Bone marrow (tissue), 2 donors: ENCODE data around the gene ICOS.
"Not testable (repeated sequence)": the region's sequence is repeated elsewhere in the genome, so short reads cannot be mapped to it uniquely, and the experiment has no call there.

ENCODE experiments used
- DNase-seq, 2 donors: peaks; one replicate each; lab custom pipeline; 2025; lab: John Stamatoyannopoulos, UW

Gene ICOS

DNA sequence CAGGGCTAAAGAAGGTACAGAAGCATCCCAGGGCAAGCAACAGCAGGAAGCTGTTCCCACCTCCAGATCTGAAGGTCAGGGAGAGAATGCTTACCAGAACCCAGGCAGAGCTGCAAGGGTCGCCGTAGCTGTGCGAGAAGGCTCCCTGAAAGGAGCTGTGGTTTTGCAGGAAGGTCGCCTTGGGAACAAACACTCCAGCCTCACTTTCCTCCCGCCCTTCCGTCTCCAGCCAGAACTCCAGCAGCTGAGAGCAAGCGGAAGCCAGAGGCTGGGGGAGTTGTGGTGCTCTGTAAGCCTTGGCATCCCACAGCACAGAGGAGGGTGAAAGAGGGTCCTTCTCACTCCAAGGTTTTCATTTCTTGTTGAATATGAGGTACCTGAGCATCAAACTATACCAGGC is 18.3 kb upstream of the ICOS start:
- DNase-seq, result no peak

DNA sequence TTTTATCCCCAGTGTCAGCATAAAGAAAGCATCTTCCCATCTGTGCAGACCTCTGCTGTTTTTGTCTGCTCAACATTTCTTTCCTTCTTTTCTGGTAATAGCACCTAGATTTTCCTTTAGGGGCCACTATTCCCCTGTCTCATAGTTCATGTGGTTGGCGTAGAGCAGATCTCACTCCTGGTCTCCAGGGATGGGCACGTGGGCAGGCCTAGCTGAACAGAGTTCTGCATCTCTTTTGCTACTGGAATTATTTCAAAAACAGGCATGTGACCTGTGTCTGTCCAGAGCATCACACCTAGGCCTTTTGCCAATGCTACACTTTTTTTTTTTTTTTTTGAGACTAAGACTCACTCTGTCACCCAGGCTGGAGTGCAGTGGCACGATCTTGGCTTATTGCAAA is 17.7 kb upstream of the ICOS start:
- DNase-seq, result no peak

DNA sequence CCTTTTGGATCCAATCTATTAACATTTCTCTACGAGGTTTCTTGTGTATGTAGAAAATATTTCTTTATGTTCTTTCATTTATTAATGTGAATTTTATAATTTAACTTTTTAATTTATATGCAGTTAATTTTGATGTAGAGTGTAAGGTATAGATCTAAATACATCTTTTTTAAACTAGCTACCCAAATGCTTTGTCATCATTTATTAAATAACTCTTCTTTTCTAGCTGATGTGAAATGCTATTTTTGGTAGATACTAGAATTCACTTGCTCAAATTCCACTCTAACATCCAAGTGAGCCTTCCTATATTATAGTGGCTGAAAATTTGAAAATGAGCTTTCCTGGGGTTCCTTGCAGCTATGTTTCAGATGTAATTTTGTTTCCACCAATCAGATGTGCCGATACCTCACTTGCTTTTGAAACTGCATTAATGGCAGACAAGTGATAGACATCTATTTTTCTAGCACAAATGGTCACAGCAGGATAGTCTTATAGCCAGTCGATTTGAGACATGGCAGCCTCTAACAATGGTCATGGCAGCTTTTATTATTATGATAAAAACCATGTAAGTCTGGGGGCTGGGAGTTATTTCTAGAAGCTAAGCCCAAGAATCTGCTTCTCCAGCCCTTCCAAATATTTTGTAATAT is 10.9 kb upstream of the ICOS start:
- DNase-seq, result no peak

DNA sequence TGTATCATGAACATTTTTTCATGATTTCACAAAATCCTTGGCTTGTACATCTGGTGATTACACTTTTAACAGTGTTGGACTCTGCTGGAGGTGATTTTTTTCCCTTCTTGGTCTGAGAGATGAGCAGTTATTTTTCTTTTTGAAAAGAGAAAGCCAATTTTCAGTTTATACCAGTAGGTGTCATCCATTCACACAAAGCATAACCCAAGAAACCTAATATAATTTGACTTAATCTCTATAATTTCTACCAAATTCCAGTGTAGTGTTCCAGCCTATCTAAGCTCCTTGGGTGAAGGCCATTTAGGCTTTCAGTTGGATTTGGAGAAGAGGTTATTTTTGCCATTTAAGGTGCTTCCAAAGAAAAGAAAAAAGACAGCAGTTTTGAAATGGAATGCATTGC is 7.7 kb upstream of the ICOS start:
- no peak for DNase-seq

DNA sequence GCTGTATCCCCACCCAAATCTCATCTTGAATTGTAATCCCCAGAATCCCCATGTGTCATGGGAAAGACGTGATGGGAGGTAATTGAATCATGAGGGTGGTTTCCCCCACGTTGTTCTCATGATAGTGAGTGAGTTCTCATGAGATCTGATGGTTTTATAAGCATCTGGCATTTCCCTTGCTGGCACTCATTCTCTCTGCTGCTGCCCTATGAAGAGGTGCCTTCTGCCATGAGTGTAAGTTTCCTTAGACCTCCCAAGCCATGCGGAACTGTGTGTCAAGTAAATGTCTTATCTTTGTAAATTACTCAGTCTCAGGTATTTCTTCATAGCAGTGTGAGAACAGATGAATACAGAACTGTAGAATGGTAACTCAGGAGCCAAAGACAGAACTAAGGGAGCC is 5.3 kb upstream of the ICOS start:
- not testable (repeated sequence) for DNase-seq

DNA sequence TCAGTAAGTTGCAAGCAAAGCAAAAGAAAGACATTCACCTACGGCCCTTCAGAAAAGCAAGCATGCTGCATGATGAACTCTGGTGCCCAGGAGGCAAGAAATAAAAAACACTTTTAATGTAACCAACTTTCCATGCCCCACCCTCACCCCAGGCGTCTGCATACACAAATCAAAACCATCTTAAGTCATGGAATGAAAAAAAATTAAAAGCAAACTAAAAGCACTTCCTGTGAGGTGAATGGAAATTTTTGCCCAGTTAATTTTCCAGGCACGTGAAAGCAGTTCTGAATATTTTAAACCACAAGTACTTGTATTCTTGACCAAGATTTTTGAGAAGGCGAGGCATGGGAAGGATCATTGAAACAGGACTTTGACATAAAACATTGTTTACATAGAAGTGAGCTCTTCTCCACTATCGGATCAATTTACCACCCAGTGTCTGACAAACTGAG is 2.5 kb upstream of the ICOS start:
- DNase-seq, result no peak

DNA sequence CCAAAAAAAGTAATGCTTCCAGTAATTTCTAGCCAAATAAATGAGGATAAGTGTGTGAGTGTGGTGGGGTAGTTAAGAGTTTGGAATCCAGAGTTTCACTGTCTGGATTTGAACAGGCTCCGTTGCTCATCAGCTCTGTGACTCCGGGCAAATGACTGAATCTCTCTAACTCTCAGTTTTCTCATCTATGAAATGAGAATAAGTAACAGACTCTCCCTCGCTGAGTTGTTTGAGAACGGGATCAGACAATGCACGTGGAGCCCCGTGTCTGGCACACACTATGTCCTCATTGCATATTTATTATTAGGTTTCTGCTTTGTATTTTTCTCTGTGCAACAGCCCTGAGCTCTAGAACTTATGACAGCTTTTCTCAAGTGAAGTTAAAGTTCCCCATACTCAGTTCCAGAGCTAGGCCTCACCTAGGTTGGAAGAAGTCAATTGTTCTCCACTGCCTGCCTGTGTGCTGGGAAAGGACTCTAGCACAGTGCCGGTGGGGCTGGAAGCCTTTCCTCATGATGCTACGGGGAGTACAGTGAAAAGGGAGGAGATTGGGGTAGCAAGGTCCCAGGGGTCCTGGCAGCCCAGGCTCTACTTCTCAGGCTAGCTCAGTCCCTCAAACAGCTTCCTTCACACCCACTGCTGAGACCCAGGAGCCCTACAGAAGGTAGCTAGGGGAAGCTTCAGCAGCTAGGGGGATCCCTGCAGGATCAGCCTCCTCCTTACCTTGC is 1.7 kb upstream of the ICOS start:
- no peak for DNase-seq

DNA sequence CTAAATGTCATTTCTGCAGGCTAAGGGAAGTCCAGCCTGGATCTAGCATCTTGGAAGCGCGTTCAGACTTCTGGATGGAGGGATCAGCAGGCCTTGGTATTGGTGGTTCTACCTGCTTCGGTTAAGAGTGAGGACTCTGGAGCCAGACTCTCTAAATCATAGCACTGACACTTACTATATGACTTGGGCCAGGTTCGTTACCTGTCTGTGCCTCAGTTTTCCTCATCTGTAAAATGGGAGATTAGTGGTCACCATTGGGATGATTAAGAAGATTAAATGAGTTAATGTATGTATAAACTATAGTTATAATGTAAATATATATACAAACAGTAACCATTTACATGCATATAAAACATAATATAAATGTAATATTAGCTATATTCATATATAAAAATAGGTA is 995 bp upstream of the ICOS start:
- no peak for DNase-seq

DNA sequence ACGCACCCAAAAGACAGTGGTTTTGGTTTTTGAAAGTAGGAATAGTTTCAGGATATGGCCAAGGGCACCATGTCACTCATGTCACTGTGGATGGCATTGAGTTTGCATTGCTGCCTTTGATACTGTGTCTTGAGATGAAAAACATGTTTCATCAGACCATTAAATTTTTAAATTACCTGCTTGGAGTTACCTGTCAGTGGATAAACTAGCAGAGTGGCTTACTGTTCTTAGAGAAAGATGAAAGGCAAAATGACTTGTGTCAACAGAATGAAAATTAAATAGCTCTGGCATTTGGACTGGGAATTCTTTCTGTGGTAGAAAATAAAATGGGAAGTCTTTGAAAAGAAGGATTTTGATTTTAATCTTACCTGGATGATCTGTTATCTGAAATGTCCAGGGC is 386 bp downstream of the ICOS start:
- DNase-seq, result no peak

DNA sequence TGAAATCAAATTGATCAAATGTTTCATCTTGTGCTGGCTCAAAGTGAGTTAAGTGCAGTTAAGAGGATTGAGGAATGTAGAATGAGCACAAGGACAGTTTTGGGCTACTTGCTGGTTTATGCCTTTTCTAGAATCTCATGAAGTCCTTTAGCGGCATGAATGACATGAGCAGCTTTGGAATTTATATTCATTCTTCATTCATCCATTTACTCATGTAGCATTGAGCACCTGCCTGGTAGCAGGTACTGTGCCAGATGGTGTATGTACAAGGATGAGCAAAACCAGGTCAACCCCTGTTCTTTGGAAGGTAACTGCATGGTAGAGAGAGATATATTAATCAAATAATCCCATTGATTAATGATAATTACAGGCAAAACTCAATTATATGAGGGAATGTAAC is 1.2 kb downstream of the ICOS start:
- no peak for DNase-seq

DNA sequence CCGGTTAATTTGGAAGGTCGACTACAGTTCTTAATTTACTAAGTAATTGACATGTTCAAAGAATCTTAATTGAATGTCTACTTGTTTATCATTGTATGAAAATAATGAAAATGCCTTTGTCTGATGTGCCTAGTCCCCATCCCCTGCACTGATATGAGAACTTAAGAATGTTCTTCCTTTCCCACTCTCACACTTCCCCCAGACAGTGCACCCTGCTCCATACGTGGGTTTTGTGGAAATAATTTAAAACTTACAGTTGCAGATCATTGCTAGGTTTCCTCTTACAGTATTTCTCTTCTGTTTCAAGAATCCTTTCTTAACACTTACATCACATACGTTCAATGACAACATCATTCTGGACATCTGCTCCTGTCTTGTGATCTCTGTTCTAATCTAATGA is 3.5 kb downstream of the ICOS start:
- no peak for DNase-seq

DNA sequence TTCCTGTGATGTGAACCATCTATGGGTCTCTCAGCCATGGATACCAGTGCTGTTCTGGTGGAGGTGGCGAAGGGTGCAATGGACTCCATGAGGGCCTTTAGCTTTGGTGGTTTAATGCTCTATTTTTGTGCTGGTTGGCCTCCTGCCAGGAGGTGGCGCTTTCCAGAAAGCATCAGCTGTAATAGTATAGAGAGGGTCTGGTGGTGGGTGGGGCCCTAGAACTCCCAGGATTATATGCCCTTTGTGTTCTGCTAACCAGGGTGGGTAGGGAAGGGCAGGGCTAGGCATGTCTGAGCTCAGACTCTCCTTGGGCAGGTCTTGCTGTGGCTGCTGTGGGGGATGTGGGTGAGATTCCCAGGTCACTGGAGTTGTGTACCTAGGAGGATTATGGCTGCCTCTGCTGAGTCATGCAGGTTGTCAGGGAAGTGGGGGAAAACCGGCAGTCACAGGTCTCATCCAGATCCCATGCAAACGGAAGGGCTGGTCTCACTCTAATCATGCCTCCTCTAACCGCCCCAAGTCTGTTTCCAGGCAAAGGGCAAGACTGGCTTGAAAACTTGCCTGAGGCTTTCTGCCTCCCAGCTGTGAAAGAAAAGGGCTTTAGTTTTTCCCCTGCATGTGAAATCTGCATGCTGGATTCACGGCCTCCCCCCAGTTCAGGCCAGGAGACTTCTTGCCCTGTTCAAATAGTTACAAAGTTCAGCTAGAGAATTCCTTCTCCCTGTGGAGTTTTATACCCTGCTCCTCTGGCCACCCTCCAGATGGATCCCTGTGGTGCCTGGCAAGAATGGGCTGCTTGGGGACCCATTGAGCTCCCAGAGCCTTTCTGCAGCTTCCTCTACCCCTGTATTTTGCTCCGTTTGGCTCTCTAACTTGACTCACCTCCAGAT is 7.2 kb downstream of the ICOS start:
- not testable (repeated sequence) for DNase-seq

DNA sequence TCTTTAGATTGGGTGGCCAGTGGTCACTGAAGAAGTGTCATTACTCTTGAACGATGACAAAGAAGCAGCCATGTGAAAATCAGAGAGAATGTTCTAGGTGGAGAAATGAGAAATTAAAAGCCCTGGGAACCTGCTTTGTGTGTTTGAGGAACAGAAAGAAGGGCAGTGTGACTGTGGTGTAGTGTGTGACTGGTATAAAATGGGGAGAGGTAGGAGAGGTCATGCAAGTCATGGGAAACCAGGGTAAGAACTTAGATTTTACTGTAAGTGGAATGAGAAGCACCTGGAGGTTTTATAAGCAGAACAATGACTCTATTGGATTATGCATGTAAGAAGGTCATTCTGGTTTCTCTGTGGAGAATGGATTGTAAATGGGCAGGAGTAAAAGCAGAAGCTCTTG is 12.2 kb downstream of the ICOS start:
- no peak for DNase-seq

DNA sequence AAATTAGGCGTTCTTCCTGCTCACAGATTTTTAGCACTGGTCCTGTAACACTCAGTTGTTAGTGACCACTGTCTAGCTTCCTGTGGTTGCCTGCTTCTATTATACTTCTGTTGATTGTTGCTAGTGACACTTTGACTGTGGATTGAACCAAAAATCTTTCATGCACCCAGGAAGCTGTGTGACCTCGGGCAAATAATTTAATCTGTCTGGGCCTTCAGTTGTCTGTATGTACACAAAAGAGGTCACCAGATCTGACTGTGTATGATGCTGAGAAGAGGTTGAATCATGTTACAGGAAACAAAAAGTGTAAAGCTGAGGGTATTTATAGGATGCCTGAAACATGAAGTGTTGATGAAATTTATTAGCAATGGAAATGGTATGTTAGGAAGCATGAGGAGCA is 12.7 kb downstream of the ICOS start:
- no peak for DNase-seq

DNA sequence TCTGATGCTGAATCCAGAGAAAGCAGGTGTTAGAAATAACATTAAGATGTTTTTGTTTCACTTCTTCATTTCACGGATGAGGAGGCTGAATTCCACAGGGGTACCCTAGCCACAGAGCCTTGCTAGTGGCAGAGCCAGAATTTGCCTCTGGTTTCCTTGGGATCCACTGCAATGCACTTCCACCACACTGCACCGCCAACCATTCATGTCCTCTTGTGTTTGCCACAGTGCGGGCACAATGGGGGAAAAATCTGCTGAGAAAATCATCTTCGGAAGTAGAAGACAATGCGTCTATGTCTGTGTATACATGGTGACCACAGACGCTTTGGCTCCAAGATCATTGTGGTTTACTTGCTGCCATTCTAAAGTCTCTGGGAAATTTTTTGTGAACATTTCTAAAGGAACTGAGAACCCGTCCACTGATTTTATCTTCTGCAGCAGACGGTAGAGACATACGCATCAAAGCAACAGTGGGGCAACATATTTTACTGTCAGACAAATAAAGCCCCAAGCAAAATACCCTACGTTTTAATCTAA is 14.9 kb downstream of the ICOS start:
- no peak for DNase-seq

DNA sequence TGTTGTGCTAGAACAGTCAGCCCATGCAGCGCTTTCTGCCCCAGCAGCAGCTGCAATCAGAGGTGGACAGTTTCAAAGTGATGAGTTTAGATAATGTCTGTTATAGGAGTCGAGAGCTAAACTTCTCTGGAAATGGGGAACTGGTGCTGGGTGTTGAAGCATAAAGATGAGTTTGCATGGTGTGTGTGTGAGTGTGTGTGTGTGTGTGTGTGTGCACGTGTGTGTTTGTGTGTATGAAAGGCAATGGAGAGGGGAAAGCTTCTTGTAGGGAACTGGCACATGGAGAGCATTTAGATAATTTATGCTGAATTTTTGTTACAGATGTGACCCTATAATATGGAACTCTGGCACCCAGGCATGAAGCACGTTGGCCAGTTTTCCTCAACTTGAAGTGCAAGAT is 22.7 kb downstream of the ICOS start:
- no peak for DNase-seq

DNA sequence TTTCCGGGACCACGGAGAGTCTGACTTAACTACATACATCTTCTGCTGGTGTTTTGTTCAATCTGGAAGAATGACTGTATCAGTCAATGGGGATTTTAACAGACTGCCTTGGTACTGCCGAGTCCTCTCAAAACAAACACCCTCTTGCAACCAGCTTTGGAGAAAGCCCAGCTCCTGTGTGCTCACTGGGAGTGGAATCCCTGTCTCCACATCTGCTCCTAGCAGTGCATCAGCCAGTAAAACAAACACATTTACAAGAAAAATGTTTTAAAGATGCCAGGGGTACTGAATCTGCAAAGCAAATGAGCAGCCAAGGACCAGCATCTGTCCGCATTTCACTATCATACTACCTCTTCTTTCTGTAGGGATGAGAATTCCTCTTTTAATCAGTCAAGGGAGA is 23.1 kb downstream of the ICOS start:
- DNase-seq, result no peak

DNA sequence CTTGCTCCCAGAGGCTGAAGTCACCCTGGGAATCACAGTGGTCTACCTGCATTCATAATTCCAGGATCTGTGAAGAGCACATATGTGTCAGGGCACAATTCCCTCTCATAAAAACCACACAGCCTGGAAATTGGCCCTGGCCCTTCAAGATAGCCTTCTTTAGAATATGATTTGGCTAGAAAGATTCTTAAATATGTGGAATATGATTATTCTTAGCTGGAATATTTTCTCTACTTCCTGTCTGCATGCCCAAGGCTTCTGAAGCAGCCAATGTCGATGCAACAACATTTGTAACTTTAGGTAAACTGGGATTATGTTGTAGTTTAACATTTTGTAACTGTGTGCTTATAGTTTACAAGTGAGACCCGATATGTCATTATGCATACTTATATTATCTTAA is 24.2 kb downstream of the ICOS start:
- no peak for DNase-seq

DNA sequence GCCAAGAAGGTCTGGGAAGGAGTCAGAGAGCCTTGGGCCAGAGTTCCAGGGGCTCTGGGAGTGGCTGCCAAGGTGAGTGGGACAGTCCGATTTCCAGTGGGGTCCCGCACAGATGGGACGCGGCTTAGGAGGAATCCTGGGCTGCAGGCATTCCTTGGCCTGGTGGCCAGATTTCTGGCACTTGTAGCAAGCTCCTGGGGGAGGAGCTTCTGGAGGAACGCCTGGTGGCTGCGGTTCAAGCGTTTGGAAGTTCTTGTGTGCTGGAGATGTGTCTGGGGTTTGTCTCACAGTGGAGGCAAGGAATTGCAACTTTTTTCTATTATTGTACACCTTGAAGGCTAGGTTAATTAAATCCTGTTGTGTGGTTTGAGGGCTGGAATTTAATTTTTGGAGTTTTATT is 28.6 kb downstream of the ICOS start:
- DNase-seq, result not testable (repeated sequence)

DNA sequence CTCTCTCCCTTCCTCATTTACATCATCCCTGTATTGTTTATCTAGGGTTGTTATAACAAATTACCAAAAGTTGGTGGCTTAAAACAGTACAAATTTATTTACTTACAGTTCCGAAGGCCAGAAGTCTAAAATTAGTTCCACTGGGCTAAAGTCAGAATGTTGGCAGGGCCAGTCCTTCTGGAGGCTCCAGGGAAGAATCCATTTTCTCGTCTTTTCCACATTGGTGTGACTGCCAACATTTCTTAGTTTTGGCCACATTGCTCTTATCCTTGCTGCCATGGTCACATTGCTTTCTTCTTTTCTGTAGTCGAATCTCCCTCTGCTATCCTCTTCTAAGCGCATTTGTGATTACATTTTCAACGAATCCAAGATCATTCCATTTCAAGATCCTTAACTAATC is 34.7 kb downstream of the ICOS start:
- no peak for DNase-seq

DNA sequence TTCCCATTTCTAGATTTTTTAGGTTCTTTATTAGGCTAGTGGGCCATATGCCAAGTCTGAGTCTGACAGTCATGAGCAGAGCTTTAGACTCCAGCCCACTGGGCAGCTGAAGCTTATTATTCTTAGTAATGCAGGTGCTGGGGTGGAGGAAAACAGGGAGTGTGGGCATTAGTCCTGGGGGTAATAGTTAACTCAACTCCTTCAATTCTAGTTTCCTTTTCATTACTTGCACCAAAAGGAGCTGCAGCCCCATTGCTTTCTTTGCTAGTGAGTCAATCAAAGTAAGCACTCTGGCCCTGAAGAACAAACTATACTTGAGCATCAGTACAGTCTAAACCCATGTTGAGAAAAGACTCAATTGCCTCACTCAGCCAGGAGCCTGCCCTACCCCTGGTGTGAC is 35.5 kb downstream of the ICOS start:
- no peak for DNase-seq

DNA sequence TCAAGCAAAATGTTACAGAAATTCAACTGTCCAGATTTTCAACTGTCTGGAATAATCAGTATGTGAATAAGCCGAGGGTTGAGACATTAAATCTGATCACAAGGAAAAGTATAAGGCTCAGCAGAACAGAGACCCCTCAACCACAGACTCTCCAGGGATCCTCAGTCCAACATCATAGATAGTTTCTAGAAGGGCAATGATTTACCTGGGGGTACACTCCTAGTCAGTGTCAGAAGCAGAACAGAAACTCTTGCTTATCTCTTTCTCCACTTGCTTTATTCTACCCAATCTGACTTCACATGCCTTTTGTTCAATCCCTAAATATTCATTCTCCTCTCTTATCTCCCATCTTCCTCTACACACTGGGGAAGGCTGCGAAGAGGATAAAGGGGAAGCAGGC is 36.4 kb downstream of the ICOS start:
- DNase-seq, result no peak

DNA sequence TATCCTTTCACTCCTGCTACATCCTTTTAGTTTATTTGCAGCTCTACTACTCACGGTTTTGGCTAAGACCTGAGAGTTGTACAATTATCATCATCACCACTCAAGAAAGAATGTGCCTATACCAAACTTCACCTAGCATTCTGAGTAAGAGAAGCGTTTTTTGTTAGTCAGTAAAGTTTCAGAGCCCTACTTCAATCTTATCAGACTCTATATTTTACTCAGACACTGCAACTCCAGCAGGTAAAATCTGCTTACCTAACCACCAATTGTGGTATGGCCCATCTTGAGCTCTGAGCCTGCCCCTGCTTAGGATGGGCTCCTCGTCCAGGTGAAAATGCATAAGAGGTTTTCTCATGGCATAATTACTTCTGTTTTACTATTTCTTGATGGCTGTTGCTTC is 37.1 kb downstream of the ICOS start:
- no peak for DNase-seq
